ENCODE data around the gene TTC39B.

The TTC39B gene

GRCh38 chr9:15121630-15122029 lies 185.4 kb downstream of the TTC39B start:
- H3F3A ChIP-seq (ENCODE audit: insufficient read depth, low read length): no peaks in the 10 kb centered on the region
- H3K9me3 ChIP-seq (replicated peaks; ENCODE audit: insufficient read depth, low read length): no peaks in the 10 kb centered on the region
- H4K20me1 ChIP-seq (ENCODE audit: insufficient read depth, low read length): no peaks in the 10 kb centered on the region
- H3K4me1 ChIP-seq (ENCODE audit: low read length): no peaks in the 10 kb centered on the region
- no peak for DNase-seq
- H3K4me2 ChIP-seq (ENCODE audit: low read depth, low read length): no peak overlapping the region
- H3K36me3 ChIP-seq (replicated peaks; ENCODE audit: insufficient read depth, low read length): no peaks in the 10 kb centered on the region
- no peak overlapping the region for H3K27ac ChIP-seq (ENCODE audit: low read length)
- H2AFZ ChIP-seq (ENCODE audit: low read length): no peak overlapping the region
- no peak overlapping the region for H3K4me3 ChIP-seq (ENCODE audit: low read length)
- TF ChIP-seq EZH2phosphoT487 (IDR thresholded peaks at IDR 0.05; ENCODE audit: low read length) (no peak), EZH2 (optimal IDR thresholded peaks at IDR 0.05; ENCODE audit: low read depth, low read length) (no peak)
- TF ChIP-seq, protein P1, sequence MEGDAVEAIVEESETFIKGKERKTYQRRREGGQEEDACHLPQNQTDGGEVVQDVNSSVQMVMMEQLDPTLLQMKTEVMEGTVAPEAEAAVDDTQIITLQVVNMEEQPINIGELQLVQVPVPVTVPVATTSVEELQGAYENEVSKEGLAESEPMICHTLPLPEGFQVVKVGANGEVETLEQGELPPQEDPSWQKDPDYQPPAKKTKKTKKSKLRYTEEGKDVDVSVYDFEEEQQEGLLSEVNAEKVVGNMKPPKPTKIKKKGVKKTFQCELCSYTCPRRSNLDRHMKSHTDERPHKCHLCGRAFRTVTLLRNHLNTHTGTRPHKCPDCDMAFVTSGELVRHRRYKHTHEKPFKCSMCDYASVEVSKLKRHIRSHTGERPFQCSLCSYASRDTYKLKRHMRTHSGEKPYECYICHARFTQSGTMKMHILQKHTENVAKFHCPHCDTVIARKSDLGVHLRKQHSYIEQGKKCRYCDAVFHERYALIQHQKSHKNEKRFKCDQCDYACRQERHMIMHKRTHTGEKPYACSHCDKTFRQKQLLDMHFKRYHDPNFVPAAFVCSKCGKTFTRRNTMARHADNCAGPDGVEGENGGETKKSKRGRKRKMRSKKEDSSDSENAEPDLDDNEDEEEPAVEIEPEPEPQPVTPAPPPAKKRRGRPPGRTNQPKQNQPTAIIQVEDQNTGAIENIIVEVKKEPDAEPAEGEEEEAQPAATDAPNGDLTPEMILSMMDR (IDR thresholded peaks at IDR 0.05; ENCODE audit: low read length): no peak
- H3K79me2 ChIP-seq (ENCODE audit: low read length): no peaks in the 10 kb centered on the region
- H3K9ac ChIP-seq (ENCODE audit: low read length): no peak overlapping the region
- no peaks in the 10 kb centered on the region for H3K9me2 ChIP-seq (replicated peaks; ENCODE audit: insufficient read depth, low read length)
- H3K27me3 ChIP-seq (replicated peaks; ENCODE audit: insufficient read depth, low read length): no peaks in the 10 kb centered on the region

DNA sequence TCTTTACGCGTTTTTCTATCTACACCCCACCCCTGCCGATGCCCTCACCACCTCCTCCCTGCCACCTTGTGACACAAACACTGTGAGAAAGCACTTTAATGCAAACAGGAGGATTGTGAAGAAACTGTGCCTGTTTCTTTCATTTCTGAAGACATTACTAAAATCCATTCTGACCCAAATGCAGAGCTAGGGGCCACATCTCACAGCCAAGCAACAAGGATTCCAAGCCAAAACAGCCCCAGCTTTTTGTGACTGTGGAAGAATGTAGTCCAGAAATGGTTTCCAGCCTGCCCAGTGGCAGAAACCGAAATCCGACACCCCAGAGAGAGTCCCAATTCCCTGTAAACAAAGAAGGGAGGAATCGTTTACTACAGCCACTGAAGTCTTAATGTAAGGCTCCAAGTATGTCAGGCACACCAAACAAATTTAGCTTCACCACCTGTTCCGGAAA lies 190.9 kb downstream of the TTC39B start:
- H2AFZ ChIP-seq (ENCODE audit: low read length): no peak overlapping the region
- TF ChIP-seq, protein P1 (IDR thresholded peaks at IDR 0.05; ENCODE audit: low read length): no peak
- TF ChIP-seq EZH2 (optimal IDR thresholded peaks at IDR 0.05; ENCODE audit: low read depth, low read length) (no peak), EZH2phosphoT487 (IDR thresholded peaks at IDR 0.05; ENCODE audit: low read length) (no peak)
- H3K27me3 ChIP-seq (replicated peaks; ENCODE audit: insufficient read depth, low read length): no peaks in the 10 kb centered on the region

GRCh38 chr9:15115702-15116101 lies 191.3 kb downstream of the TTC39B start:
- Histone ChIP-seq H3K4me3 (ENCODE audit: low read length) (no peak overlapping the region), H4K20me1 (ENCODE audit: insufficient read depth, low read length) (no peaks in the 10 kb centered on the region), H3K27ac (ENCODE audit: low read length) (no peak overlapping the region), H3K9me2 (replicated peaks; ENCODE audit: insufficient read depth, low read length) (no peaks in the 10 kb centered on the region), H3K27me3 (replicated peaks; ENCODE audit: insufficient read depth, low read length) (no peaks in the 10 kb centered on the region), H3K36me3 (replicated peaks; ENCODE audit: insufficient read depth, low read length) (no peaks in the 10 kb centered on the region), H3K9me3 (replicated peaks; ENCODE audit: insufficient read depth, low read length) (no peaks in the 10 kb centered on the region), H3K4me1 (ENCODE audit: low read length) (no peaks in the 10 kb centered on the region), H3F3A (ENCODE audit: insufficient read depth, low read length) (no peaks in the 10 kb centered on the region), H3K4me2 (ENCODE audit: low read depth, low read length) (no peak overlapping the region), H3K9ac (ENCODE audit: low read length) (no peak overlapping the region), H3K79me2 (ENCODE audit: low read length) (no peaks in the 10 kb centered on the region), H2AFZ (ENCODE audit: low read length) (no peak overlapping the region)
- no peak for TF ChIP-seq EZH2 (optimal IDR thresholded peaks at IDR 0.05; ENCODE audit: low read depth, low read length)
- TF ChIP-seq, protein P1 (IDR thresholded peaks at IDR 0.05; ENCODE audit: low read length): no peak
- TF ChIP-seq EZH2phosphoT487 (IDR thresholded peaks at IDR 0.05; ENCODE audit: low read length): no peak
- DNase-seq: no peak

More for the DNA sequence above, 190.9 kb downstream of the TTC39B start:
- Histone ChIP-seq H3K9ac (ENCODE audit: low read length) (no peak overlapping the region), H4K20me1 (ENCODE audit: insufficient read depth, low read length) (no peaks in the 10 kb centered on the region), H3K36me3 (replicated peaks; ENCODE audit: insufficient read depth, low read length) (no peaks in the 10 kb centered on the region), H3K4me2 (ENCODE audit: low read depth, low read length) (no peak overlapping the region), H3K4me1 (ENCODE audit: low read length) (no peaks in the 10 kb centered on the region), H3K9me2 (replicated peaks; ENCODE audit: insufficient read depth, low read length) (no peaks in the 10 kb centered on the region), H3K4me3 (ENCODE audit: low read length) (no peak overlapping the region), H3K9me3 (replicated peaks; ENCODE audit: insufficient read depth, low read length) (no peaks in the 10 kb centered on the region), H3F3A (ENCODE audit: insufficient read depth, low read length) (no peaks in the 10 kb centered on the region), H3K27ac (ENCODE audit: low read length) (no peak overlapping the region), H3K79me2 (ENCODE audit: low read length) (no peaks in the 10 kb centered on the region)
- DNase-seq: no peak

All from MM.1S (cell line).